ENCODE data around the gene FAM236D. TPM values are rescaled to one million over a fixed set of nuclear protein-coding genes. Genes with fewer than 3 reads are reported as not detected.
"Not testable (repeated sequence)": the region's sequence is repeated elsewhere in the genome, so short reads cannot be mapped to it uniquely, and the experiment has no call there.

Gene FAM236D
- not detected for total RNA-seq

GRCh38 chrX:72808110-72808509 lies at the start of gene FAM236D:
Gene FAM236D (minus strand): TSS chrX:72808210. CDS start chrX:72808110, 100 bp downstream.
- H3K4me3 ChIP-seq (ENCODE audit: low read length); H3K9me3 ChIP-seq (ENCODE audit: low read depth, low read length); H3K4me1 ChIP-seq (ENCODE audit: insufficient read depth, low read length); H3K27me3 ChIP-seq (ENCODE audit: insufficient read depth, low read length): not testable (repeated sequence)

- not testable (repeated sequence) for H3K4me1 ChIP-seq (ENCODE audit: insufficient read depth, low read length); H3K4me3 ChIP-seq (ENCODE audit: low read length); H3K9me3 ChIP-seq (ENCODE audit: low read depth, low read length); H3K27me3 ChIP-seq (ENCODE audit: insufficient read depth, low read length)
These were observed 29.5 kb upstream of the FAM236D start for GRCh38 chrX:72837532-72837931.

- not testable (repeated sequence) for H3K4me3 ChIP-seq (ENCODE audit: low read length); H3K9me3 ChIP-seq (ENCODE audit: low read depth, low read length); H3K4me1 ChIP-seq (ENCODE audit: insufficient read depth, low read length); H3K27me3 ChIP-seq (ENCODE audit: insufficient read depth, low read length)
These were observed 22.7 kb upstream of the FAM236D start for GRCh38 chrX:72830701-72831100.

- not testable (repeated sequence) for H3K27me3 ChIP-seq (ENCODE audit: insufficient read depth, low read length); H3K4me1 ChIP-seq (ENCODE audit: insufficient read depth, low read length); H3K9me3 ChIP-seq (ENCODE audit: low read depth, low read length); H3K4me3 ChIP-seq (ENCODE audit: low read length)
These were observed 17.6 kb downstream of the FAM236D start for GRCh38 chrX:72790390-72790789.

DNA sequence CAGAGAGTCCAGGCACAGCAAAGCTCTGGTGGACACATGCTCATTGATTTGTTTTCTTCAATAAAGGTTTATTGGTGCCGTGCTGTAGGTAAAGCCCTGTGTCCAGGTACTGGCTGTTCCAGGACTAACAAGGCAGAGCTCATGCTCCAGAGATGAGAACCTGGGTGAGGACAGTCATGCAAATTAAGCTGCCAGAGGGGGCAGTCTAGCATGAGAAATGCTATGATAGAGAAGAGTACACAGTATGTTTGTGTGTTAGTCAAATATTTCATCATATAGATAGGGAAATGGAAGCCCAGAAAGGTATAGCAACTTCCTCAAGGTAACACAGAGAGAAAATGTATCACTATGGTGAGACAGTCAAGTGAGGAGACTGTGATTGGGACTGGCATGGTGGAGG lies 19.9 kb downstream of the FAM236D start:
- H3K27me3 ChIP-seq (ENCODE audit: insufficient read depth, low read length); H3K4me1 ChIP-seq (ENCODE audit: insufficient read depth, low read length); H3K9me3 ChIP-seq (ENCODE audit: low read depth, low read length); H3K4me3 ChIP-seq (ENCODE audit: low read length): not testable (repeated sequence)

DNA sequence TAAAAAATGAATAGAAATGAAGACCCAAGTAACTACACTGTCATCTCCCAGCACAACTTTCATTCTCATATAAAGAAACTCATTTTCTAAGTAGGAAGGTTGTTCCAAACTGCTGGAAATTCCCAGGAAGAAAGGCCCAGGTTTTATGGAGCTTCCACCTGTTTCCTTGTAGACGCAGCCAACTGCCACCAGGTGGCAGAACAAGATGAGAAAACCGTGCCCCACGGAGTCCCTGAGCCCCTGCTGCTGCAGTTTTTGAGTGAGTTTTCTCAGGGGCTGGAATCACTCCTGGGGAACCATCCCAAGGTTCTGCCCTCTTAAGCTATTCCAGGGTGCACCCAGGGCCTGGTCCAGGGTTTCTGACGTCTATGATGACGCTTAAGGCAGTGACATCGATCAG lies 24.0 kb downstream of the FAM236D start:
- not testable (repeated sequence) for H3K27me3 ChIP-seq (ENCODE audit: insufficient read depth, low read length); H3K9me3 ChIP-seq (ENCODE audit: low read depth, low read length); H3K4me1 ChIP-seq (ENCODE audit: insufficient read depth, low read length); H3K4me3 ChIP-seq (ENCODE audit: low read length)

DNA sequence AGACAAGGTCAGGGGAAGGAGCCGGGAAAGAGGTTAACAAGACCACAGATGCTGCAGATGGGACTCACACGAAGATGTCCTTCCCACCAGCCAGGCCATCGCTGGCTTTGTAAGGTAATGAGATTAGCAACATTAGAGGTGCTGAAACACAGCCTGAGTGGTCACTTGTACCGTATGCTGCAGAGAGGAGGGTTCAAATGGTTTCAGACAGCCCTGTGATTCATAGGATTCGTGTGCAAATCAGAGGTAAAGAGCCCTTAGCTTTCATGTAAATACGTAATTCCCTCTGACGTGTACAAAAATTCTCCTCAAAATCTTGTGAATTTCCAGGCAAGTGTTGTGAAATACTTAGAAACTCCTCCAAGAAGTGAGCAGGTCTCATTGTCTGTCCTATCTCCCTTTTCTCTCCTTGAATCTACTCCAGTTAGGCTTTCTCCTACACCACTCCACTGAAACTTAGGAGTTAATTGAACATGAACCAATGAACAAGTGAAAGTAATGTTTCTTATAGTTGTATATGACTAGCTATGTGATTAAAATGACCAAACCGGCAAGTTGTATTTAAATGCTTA lies 24.6 kb downstream of the FAM236D start:
- not testable (repeated sequence) for H3K4me1 ChIP-seq (ENCODE audit: insufficient read depth, low read length); H3K4me3 ChIP-seq (ENCODE audit: low read length); H3K27me3 ChIP-seq (ENCODE audit: insufficient read depth, low read length)

GRCh38 chrX:72782560-72782959 lies 25.4 kb downstream of the FAM236D start, which contains the start of gene FAM236B:
Gene FAM236B (minus strand): TSS chrX:72782660. CDS start chrX:72782560, 100 bp downstream.
- not testable (repeated sequence) for H3K4me3 ChIP-seq (ENCODE audit: low read length); H3K9me3 ChIP-seq (ENCODE audit: low read depth, low read length); H3K4me1 ChIP-seq (ENCODE audit: insufficient read depth, low read length); H3K27me3 ChIP-seq (ENCODE audit: insufficient read depth, low read length)

More for the DNA sequence above, 24.6 kb downstream of the FAM236D start:
- not testable (repeated sequence) for H3K9me3 ChIP-seq (ENCODE audit: low read depth, low read length)

- not testable (repeated sequence) for H3K4me3 ChIP-seq (ENCODE audit: low read length); H3K4me1 ChIP-seq (ENCODE audit: insufficient read depth, low read length)
These were observed 29.9 kb downstream of the FAM236D start for GRCh38 chrX:72778146-72778545.

DNA sequence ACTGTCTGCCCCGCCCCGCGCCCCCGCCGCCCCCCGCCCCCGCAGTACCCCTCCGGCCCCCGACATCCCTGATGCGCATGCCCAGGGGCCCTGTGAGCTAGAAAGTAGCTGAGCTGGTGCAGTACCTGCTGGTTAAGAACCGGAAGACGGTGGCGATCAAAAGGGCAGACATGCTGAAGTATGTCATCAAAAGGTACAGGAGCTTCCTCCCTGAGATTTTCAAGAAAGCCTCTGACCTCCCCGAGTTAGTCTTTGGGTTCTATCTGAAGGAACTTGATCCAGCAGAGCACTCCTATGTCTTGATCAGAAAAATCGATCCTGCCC lies 30.6 kb downstream of the FAM236D start:
- not testable (repeated sequence) for H3K9me3 ChIP-seq (ENCODE audit: low read depth, low read length); H3K27me3 ChIP-seq (ENCODE audit: insufficient read depth, low read length); H3K4me1 ChIP-seq (ENCODE audit: insufficient read depth, low read length); H3K4me3 ChIP-seq (ENCODE audit: low read length)

More at GRCh38 chrX:72778146-72778545, 29.9 kb downstream of the FAM236D start:
- not testable (repeated sequence) for H3K27me3 ChIP-seq (ENCODE audit: insufficient read depth, low read length); H3K9me3 ChIP-seq (ENCODE audit: low read depth, low read length)

GRCh38 chrX:72776653-72777466 lies 31.1 kb downstream of the FAM236D start, which contains the start of gene DMRTC1B:
Gene DMRTC1B (plus strand): TSS chrX:72776890. CDS start chrX:72845136, 68,246 bp downstream.
- not testable (repeated sequence) for H3K4me1 ChIP-seq (ENCODE audit: insufficient read depth, low read length); H3K4me3 ChIP-seq (ENCODE audit: low read length); H3K27me3 ChIP-seq (ENCODE audit: insufficient read depth, low read length); H3K9me3 ChIP-seq (ENCODE audit: low read depth, low read length)

DNA sequence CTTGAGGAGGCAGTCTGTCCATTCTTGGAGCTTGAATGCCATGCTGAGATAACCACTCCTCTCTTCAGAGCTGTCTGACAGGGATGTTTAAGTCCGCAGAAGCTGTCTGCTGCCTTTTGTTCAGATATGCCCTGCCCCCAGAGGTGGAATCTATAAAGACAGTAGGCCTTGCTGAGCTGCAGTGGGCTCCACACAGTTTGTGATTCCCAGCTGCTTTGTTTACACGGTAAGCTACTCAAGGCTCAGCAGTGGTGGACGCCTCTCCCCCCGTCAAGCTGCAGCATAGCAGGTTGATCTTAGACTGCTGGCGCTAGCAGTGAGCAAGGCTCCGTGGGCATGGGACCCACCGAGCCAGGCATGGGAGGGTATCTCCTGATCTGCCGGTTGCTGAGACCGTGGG lies 47.6 kb downstream of the FAM236D start:
- H3K27me3 ChIP-seq (ENCODE audit: insufficient read depth, low read length); H3K4me3 ChIP-seq (ENCODE audit: low read length); H3K4me1 ChIP-seq (ENCODE audit: insufficient read depth, low read length); H3K9me3 ChIP-seq (ENCODE audit: low read depth, low read length): not testable (repeated sequence)

Other genes with a start within 250 kb of the FAM236D start
- gene HDAC8, start 235.4 kb downstream of the FAM236D start, total RNA-seq = 6.7 TPM
- 0.21 TPM for gene PHKA1, start 93.9 kb downstream of the FAM236D start, total RNA-seq
- gene DMRTC1B, start 31.3 kb downstream of the FAM236D start, total RNA-seq = 0.42 TPM
- not detected for gene FAM236B, start 25.6 kb downstream of the FAM236D start, total RNA-seq
- not detected for gene FAM236C, start 104.4 kb upstream of the FAM236D start, total RNA-seq
- not detected for gene FAM236A, start 130.0 kb upstream of the FAM236D start, total RNA-seq
- gene DMRTC1, start 135.6 kb upstream of the FAM236D start, total RNA-seq = not detected
- gene PABPC1L2B, start 194.7 kb upstream of the FAM236D start, total RNA-seq = not detected